IMR-90 (cell line): Measurements from ENCODE around the gene CCDC92. TPM values are rescaled to one million over a fixed set of nuclear protein-coding genes. Genes with fewer than 3 reads are reported as not detected.
A peak's percentile ranks its signal among the peaks of the same experiment; 100 is the strongest.

Source experiments
- ATAC-seq: fragments of 200-7000 bp; cut with Tn5 transposase; 2 replicates; pipeline ENCODE4 v1.9.1; 2020; ENCODE audit warnings: low read depth, mild to moderate bottlenecking, moderate library complexity
- BruUV-seq: library from RNA; stranded (reverse); fragments of 400-500 nt; replicated peaks from 2 replicates; lab custom pipeline; 2021; lab: Mats Ljungman, UMichigan
- CTCF ChIA-PET: fragments of 300-600 bp; formaldehyde crosslinking; extraction: SDS; loops from one replicate; lab custom pipeline; 2021; ENCODE audit warnings: antibody characterized with exemption; lab: Yijun Ruan, JAX
- POLR2A ChIA-PET: fragments of 300-600 bp; sonication (Branson Sonifier 250); formaldehyde crosslinking; loops from one replicate; lab custom pipeline; 2022; ENCODE audit warnings: antibody characterized with exemption; ENCODE audit not compliant: unreplicated experiment; lab: Charles Lee
- DNase-seq: peaks from one replicate; pipeline ENCODE4 v3.0.0; 2013
- H2AFZ ChIP-seq: replicated peaks from 2 replicates; pipeline ENCODE3; 2013; ENCODE audit warnings: low read length, mild to moderate bottlenecking; ENCODE audit not compliant: poor library complexity
- H2AK5ac ChIP-seq: 2 replicates; pipeline ENCODE4 v1.6.1; 2013; ENCODE audit warnings: low read depth, low read length, inconsistent platforms
- H2AK9ac ChIP-seq: replicated peaks from 2 replicates; pipeline ENCODE3; 2013; ENCODE audit warnings: mild to moderate bottlenecking, low read depth, low read length, moderate library complexity; ENCODE audit not compliant: poor library complexity
- H2BK120ac ChIP-seq: 2 replicates; pipeline ENCODE4 v1.6.1; 2013; ENCODE audit warnings: low read depth, low read length, inconsistent platforms
- H2BK15ac ChIP-seq: 3 replicates; pipeline ENCODE4 v1.6.1; 2013; ENCODE audit warnings: low read depth, low read length, inconsistent platforms
- H2BK20ac ChIP-seq: 2 replicates; pipeline ENCODE4 v1.6.1; 2013; ENCODE audit warnings: low read depth, mild to moderate bottlenecking, inconsistent platforms, low read length, moderate library complexity
- H2BK5ac ChIP-seq: 2 replicates; pipeline ENCODE4 v1.6.1; 2013; ENCODE audit warnings: mild to moderate bottlenecking, low read depth, low read length, inconsistent platforms; ENCODE audit not compliant: poor library complexity, severe bottlenecking
- H3K14ac ChIP-seq: replicated peaks from 2 replicates; pipeline ENCODE4 v1.6.1; 2013; ENCODE audit warnings: low read depth, low read length, inconsistent platforms
- H3K18ac ChIP-seq: 2 replicates; pipeline ENCODE4 v1.6.1; 2013; ENCODE audit warnings: low read depth, low read length, control low read depth
- H3K23ac ChIP-seq: 2 replicates; pipeline ENCODE4 v1.6.1; 2013; ENCODE audit warnings: low read depth, low read length, inconsistent platforms
- H3K27ac ChIP-seq: 2 replicates; pipeline ENCODE4 v1.5.1; 2013; ENCODE audit warnings: mild to moderate bottlenecking, control low read depth, low read length; ENCODE audit not compliant: insufficient read depth
- H3K27me3 ChIP-seq: 2 replicates; pipeline ENCODE4 v1.6.1; 2013; ENCODE audit warnings: low read length; ENCODE audit not compliant: control insufficient read depth, insufficient read depth
- H3K36me3 ChIP-seq: 2 replicates; pipeline ENCODE4 v1.6.1; 2013; ENCODE audit warnings: low read length, mixed read lengths; ENCODE audit not compliant: control insufficient read depth, insufficient read depth
- H3K4ac ChIP-seq: 2 replicates; pipeline ENCODE4 v1.6.1; 2013; ENCODE audit warnings: low read depth, low read length, inconsistent platforms
- H3K4me1 ChIP-seq: 2 replicates; pipeline ENCODE4 v1.6.1; 2013; ENCODE audit warnings: low read length, mixed read lengths; ENCODE audit not compliant: control insufficient read depth, insufficient read depth
- H3K4me2 ChIP-seq: 2 replicates; pipeline ENCODE4 v1.6.1; 2013; ENCODE audit warnings: low read depth, mild to moderate bottlenecking, control low read depth, low read length, moderate library complexity
- H3K4me3 ChIP-seq: 2 replicates; pipeline ENCODE4 v1.5.1; 2013; ENCODE audit warnings: low read depth, mild to moderate bottlenecking, control low read depth, low read length, moderate library complexity; ENCODE audit not compliant: insufficient read depth
- H3K56ac ChIP-seq: 2 replicates; pipeline ENCODE4 v1.6.1; 2013; ENCODE audit warnings: low read length, inconsistent platforms; ENCODE audit not compliant: insufficient read depth; ENCODE audit errors: extremely low read depth
- H3K79me1 ChIP-seq, 2 experiments: 2 replicates each; pipeline ENCODE4 v1.6.1; 2013; ENCODE audit warnings: low read length in 2 of 2, inconsistent platforms in 1 of 2, low read depth in 1 of 2
- H3K9ac ChIP-seq: 2 replicates; pipeline ENCODE4 v1.6.1; 2013; ENCODE audit warnings: low read depth, low read length, control low read depth
- H3K9me1 ChIP-seq: 2 replicates; pipeline ENCODE4 v1.6.1; 2013; ENCODE audit warnings: low read length, inconsistent platforms; ENCODE audit not compliant: insufficient read depth
- H3K9me3 ChIP-seq: 2 replicates; pipeline ENCODE4 v1.6.1; 2013; ENCODE audit warnings: low read length; ENCODE audit not compliant: control insufficient read depth, insufficient read depth
- H4K20me1 ChIP-seq: 2 replicates; pipeline ENCODE4 v1.6.1; 2013; ENCODE audit warnings: low read length, inconsistent platforms; ENCODE audit not compliant: insufficient read depth
- H4K5ac ChIP-seq: 2 replicates; pipeline ENCODE4 v1.6.1; 2013; ENCODE audit warnings: mild to moderate bottlenecking, low read depth, low read length, control low read depth
- H4K8ac ChIP-seq, 2 experiments: 2 replicates each; pipeline ENCODE4 v1.6.1; 2013; ENCODE audit warnings: low read depth in 2 of 2, low read length in 2 of 2, control low read depth in 1 of 2, inconsistent platforms in 1 of 2
- H4K91ac ChIP-seq: 2 replicates; pipeline ENCODE4 v1.6.1; 2013; ENCODE audit warnings: low read depth, low read length, inconsistent platforms; ENCODE audit not compliant: insufficient read depth
- BHLHE40 ChIP-seq: fragments of 150-350 bp; IDR thresholded peaks from 2 replicates; pipeline ENCODE4 v1.6.1; 2016; ENCODE audit warnings: mild to moderate bottlenecking, low read depth, low read length
- CEBPB ChIP-seq: IDR thresholded peaks from 2 replicates; pipeline ENCODE4 v1.6.1; 2012; ENCODE audit warnings: low read depth, low read length, improper control_type of control experiment
- CHD1 ChIP-seq: IDR thresholded peaks from 2 replicates; pipeline ENCODE4 v1.6.1; 2012; ENCODE audit warnings: low read depth, low read length, improper control_type of control experiment
- FOS ChIP-seq: fragments of 150-350 bp; IDR thresholded peaks from 2 replicates; pipeline ENCODE4 v1.6.1; 2016; ENCODE audit warnings: low read depth, low read length
- MAZ ChIP-seq: IDR thresholded peaks from 2 replicates; pipeline ENCODE4 v1.6.1; 2012; ENCODE audit warnings: low read depth, mild to moderate bottlenecking, low read length, improper control_type of control experiment, moderate library complexity, borderline replicate concordance
- MXI1 ChIP-seq: IDR thresholded peaks from 2 replicates; pipeline ENCODE4 v1.6.1; 2012; ENCODE audit warnings: low read depth, mild to moderate bottlenecking, low read length, moderate library complexity, borderline replicate concordance
- NFE2L2 ChIP-seq: fragments of 150-350 bp; IDR thresholded peaks from 2 replicates; pipeline ENCODE4 v1.6.1; 2016; ENCODE audit warnings: low read depth, mild to moderate bottlenecking, low read length
- POLR2A ChIP-seq: IDR thresholded peaks from 2 replicates; pipeline ENCODE4 v1.6.1; 2012; ENCODE audit warnings: mild to moderate bottlenecking, low read depth, low read length
- RCOR1 ChIP-seq: IDR thresholded peaks from 2 replicates; pipeline ENCODE4 v1.6.1; 2012; ENCODE audit warnings: mild to moderate bottlenecking, low read length, improper control_type of control experiment; ENCODE audit not compliant: insufficient replicate concordance
- RFX5 ChIP-seq: IDR thresholded peaks from 2 replicates; pipeline ENCODE4 v1.8.0; 2012; ENCODE audit warnings: low read depth, mild to moderate bottlenecking, low read length, moderate library complexity
- SMC3 ChIP-seq: fragments of 150-350 bp; IDR thresholded peaks from 2 replicates; pipeline ENCODE4 v1.6.1; 2016; ENCODE audit warnings: low read depth, mild to moderate bottlenecking, antibody characterized with exemption, low read length, moderate library complexity
- WGBS, 2 experiments: methylation state at CpG; one replicate each; pipeline versions ENCODE4 v1.1.5 to v1.1.7; 2013; ENCODE audit warnings: missing lambda C conversion rate in 2 of 2; ENCODE audit not compliant: insufficient read length in 1 of 2; ENCODE audit errors: extremely low coverage in 2 of 2; 5-methylcytosine and 5-hydroxymethylcytosine counted together
- dilution Hi-C: fragments of 300-500 bp; cut with HindIII; formaldehyde crosslinking; loops from one replicate; pipeline ENCODE4 v1.14.3; 2018; ENCODE audit warnings: low sequenced_read_pairs; ENCODE audit not compliant: unreplicated experiment
- in situ Hi-C: fragments of 300-500 bp; cut with MboI; formaldehyde crosslinking; loops from 3 replicates; pipeline ENCODE4 v1.14.3; 2019; ENCODE audit warnings: low sequenced_read_pairs, inconsistent platforms, mixed read lengths
- intact Hi-C: fragments of 100-400 bp; cut with micrococcal nuclease; formaldehyde crosslinking; loops from 2 replicates; pipeline ENCODE4 v1.10.0; 2022
- polyA plus RNA-seq, 3 experiments: library from polyadenylated mRNA; depleted of rRNA; stranded (reverse); fragments of >200 nt; gene quantifications; 2 replicates each; pipeline ENCODE4 v1.2.3, GENCODE V29; 2012; ENCODE audit warnings: low replicate concordance in 1 of 3
- total RNA-seq: library from RNA; depleted of rRNA; stranded (reverse); fragments of >200 nt; gene quantifications from 2 replicates; pipeline ENCODE4 v1.2.3, GENCODE V29; 2012
- TF ChIP-seq, protein P1 (sequence below): fragments of 150-350 bp; IDR thresholded peaks from 2 replicates; pipeline ENCODE4 v1.6.1; 2016; ENCODE audit warnings: low read depth, mild to moderate bottlenecking, low read length, moderate library complexity, borderline replicate concordance
- TF ChIP-seq, protein P2 (sequence below): conservative IDR thresholded peaks from 2 replicates; pipeline ENCODE4 v1.5.1; 2012; ENCODE audit warnings: mild to moderate bottlenecking, low read depth, low read length, improper control_type of control experiment

Gene CCDC92
- total and polyA plus RNA-seq, 2 of the 4 experiments (the other 2 are of a cell fraction), result 5.7 to 55.5 TPM

DNA sequence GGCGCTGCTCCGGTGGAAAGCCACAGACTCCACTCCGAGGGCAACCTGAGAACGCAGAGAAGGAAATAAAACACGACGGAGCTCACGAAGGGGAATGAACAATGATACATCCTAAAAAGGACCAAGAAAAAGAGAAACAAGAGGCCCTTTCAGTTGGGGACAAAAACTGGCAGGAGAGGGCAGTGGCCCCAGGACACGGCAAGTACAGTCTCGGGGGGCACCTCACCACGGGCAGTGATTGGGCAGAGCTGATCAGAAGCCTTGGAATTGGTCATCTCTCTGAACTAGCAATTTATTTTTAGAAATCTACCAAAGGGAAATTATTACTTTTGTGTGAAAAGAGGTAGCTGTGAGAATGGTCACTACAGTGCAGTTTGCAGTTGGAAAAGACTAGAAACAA, 27.9 kb downstream of the CCDC92 start:
- CTCF ChIA-PET, result no interaction called here
- Histone ChIP-seq H2BK120ac (no peak overlapping the region), H3K14ac (0 out of 2 replicates have a peak overlapping the region, but pooled peaks have one; percentile 32), H3K23ac (no peak overlapping the region), H2BK5ac (no peak overlapping the region), H3K9ac (no peak overlapping the region), H3K4me2 (no peak overlapping the region), H3K56ac (no peak overlapping the region), H2AK5ac (no peak overlapping the region), H3K4ac (peak overlapping the region; percentile 35; the same call in 1 of the 2 replicates), H3K4me1 (peaks cover 17% of the 10 kb centered on the region), H2BK20ac (no peak overlapping the region), H2BK15ac (no peak overlapping the region), H3K79me1 (peaks cover 13 to 52% of the 10 kb centered on the region in 2 experiments; a peak in 3 of 4 replicates), H3K9me1 (peaks cover 22% of the 10 kb centered on the region; the same call in 1 of the 2 replicates), H3K27me3 (no peaks in the 10 kb centered on the region), H3K36me3 (peaks cover 42% of the 10 kb centered on the region), H2AK9ac (no peak overlapping the region), H2AFZ (no peak overlapping the region), H4K20me1 (peaks cover 7% of the 10 kb centered on the region), H3K27ac (no peak overlapping the region), H4K8ac (no peak overlapping the region), H3K18ac (no peak overlapping the region), H3K9me3 (peaks cover 6% of the 10 kb centered on the region), H4K91ac (no peak overlapping the region), H4K5ac (no peak overlapping the region), H3K4me3 (no peak overlapping the region)
- TF ChIP-seq RFX5 (no peak), CEBPB (no peak), POLR2A (no peak), NFE2L2 (no peak), BHLHE40 (no peak), SMC3 (no peak), MAZ (no peak), RCOR1 (no peak), FOS (no peak), CHD1 (no peak), MXI1 (no peak)
- TF ChIP-seq, protein P1, sequence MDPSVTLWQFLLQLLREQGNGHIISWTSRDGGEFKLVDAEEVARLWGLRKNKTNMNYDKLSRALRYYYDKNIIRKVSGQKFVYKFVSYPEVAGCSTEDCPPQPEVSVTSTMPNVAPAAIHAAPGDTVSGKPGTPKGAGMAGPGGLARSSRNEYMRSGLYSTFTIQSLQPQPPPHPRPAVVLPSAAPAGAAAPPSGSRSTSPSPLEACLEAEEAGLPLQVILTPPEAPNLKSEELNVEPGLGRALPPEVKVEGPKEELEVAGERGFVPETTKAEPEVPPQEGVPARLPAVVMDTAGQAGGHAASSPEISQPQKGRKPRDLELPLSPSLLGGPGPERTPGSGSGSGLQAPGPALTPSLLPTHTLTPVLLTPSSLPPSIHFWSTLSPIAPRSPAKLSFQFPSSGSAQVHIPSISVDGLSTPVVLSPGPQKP, result no peak
- TF ChIP-seq, protein P2, sequence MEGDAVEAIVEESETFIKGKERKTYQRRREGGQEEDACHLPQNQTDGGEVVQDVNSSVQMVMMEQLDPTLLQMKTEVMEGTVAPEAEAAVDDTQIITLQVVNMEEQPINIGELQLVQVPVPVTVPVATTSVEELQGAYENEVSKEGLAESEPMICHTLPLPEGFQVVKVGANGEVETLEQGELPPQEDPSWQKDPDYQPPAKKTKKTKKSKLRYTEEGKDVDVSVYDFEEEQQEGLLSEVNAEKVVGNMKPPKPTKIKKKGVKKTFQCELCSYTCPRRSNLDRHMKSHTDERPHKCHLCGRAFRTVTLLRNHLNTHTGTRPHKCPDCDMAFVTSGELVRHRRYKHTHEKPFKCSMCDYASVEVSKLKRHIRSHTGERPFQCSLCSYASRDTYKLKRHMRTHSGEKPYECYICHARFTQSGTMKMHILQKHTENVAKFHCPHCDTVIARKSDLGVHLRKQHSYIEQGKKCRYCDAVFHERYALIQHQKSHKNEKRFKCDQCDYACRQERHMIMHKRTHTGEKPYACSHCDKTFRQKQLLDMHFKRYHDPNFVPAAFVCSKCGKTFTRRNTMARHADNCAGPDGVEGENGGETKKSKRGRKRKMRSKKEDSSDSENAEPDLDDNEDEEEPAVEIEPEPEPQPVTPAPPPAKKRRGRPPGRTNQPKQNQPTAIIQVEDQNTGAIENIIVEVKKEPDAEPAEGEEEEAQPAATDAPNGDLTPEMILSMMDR, result no peak
- no peak for ATAC-seq
- WGBS, 2 experiments, result 80% methylated on average over 1 of the region's 10 CpGs; no CpG with 5 or more reads in 1 of the 2 experiments
- no peak for DNase-seq
- BruUV-seq, result no TSS peak
- dilution Hi-C loops, result no loop called here
- in situ Hi-C loops, result no loop called here
- intact Hi-C loops, result no loop called here
- POLR2A ChIA-PET, result no interaction called here
